Esophagus muscularis mucosa (tissue), 4 donors: ENCODE measurements around the gene SLC8A1. TPM values are rescaled to one million over a fixed set of nuclear protein-coding genes. Genes with fewer than 3 reads are reported as not detected.

Experiments
- DNase-seq: peaks from one replicate; pipeline ENCODE4 v3.0.0-alpha.2; 2017; ENCODE audit errors: extremely low spot score
- H3K27ac ChIP-seq, 4 donors: fragments of 200-600 bp; sonication (generic); replicated peaks in 1 of 4; 1 replicate in 3 of 4; 2 replicates in 1 of 4; pipeline ENCODE4 v1.5.1; 2016 to 2019; ENCODE audit warnings: mild to moderate bottlenecking in 1 of 4
- H3K27me3 ChIP-seq, 4 donors: fragments of 200-600 bp; sonication (generic); one replicate each; pipeline versions ENCODE4 v1.5.1 to v1.6.0; 2016 to 2019
- H3K36me3 ChIP-seq, 4 donors: fragments of 200-600 bp; sonication (generic); one replicate each; pipeline ENCODE4 v1.5.1; 2016 to 2019
- H3K4me1 ChIP-seq, 4 donors: fragments of 200-600 bp; sonication (generic); one replicate each; pipeline ENCODE4 v1.5.1; 2016 to 2019
- H3K4me3 ChIP-seq, 4 donors: fragments of 200-600 bp; sonication (generic); 1 replicate in 2 of 4; 2 replicates in 2 of 4; pipeline ENCODE4 v1.5.1; 2016 to 2019; ENCODE audit warnings: mild to moderate bottlenecking in 4 of 4, moderate library complexity in 1 of 4
- H3K9me3 ChIP-seq, 4 donors: fragments of 200-600 bp; sonication (generic); 1 replicate in 3 of 4; 2 replicates in 1 of 4; pipeline ENCODE4 v1.5.1; 2016 to 2019
- CTCF ChIP-seq, 3 experiments: fragments of 200-600 bp in 2 of 3; fragments of 450-650 bp in 1 of 3; sonication (generic) in 2 of 3; IDR thresholded peaks; one replicate each; pipeline ENCODE4 v1.5.1; 2017 to 2019; ENCODE audit warnings: antibody characterized with exemption in 3 of 3, mild to moderate bottlenecking in 2 of 3, moderate library complexity in 1 of 3
- EP300 ChIP-seq: sonication (generic); formaldehyde crosslinking; IDR thresholded peaks from one replicate; pipeline ENCODE4 v1.6.1; 2017; ENCODE audit warnings: antibody characterized with exemption
- POLR2A ChIP-seq: fragments of 450-650 bp; IDR thresholded peaks from one replicate; pipeline ENCODE4 v1.6.1; 2017; ENCODE audit warnings: antibody characterized with exemption, moderate library complexity, mild to moderate bottlenecking, low read depth
- POLR2AphosphoS5 ChIP-seq, 2 donors: sonication (generic); formaldehyde crosslinking; IDR thresholded peaks; one replicate each; pipeline ENCODE4 v1.6.1; 2017; ENCODE audit warnings: antibody characterized with exemption in 2 of 2
- WGBS: methylation state at CpG from one replicate; pipeline ENCODE4 v1.1.5; 2018; 5-methylcytosine and 5-hydroxymethylcytosine counted together
- intact Hi-C: fragments of 100-400 bp; cut with DNase I; formaldehyde crosslinking; loops from one replicate; pipeline ENCODE4 v1.15.1; 2023
- total RNA-seq, 4 donors: library from RNA; depleted of rRNA; stranded (reverse); fragments of >200 nt; gene quantifications; one replicate each; pipeline versions ENCODE4 v1.1.0 to v1.2.1, GENCODE V29; 2016

The SLC8A1 gene
- total RNA-seq, 4 donors from 2014 or later = 105 to 166 (median 157) TPM

- no peak for DNase-seq
- intact Hi-C loops = no loop called here
- Histone ChIP-seq H3K9me3 (no peaks in the 10 kb centered on the region), H3K36me3 (no peaks in the 10 kb centered on the region), H3K4me1 (peaks cover 37 to 62% (median 49%) of the 10 kb centered on the region in 4 donors), H3K4me3 (no peak overlapping the region), H3K27me3 (no peaks in the 10 kb centered on the region), H3K27ac (no peak overlapping the region)
- 94% methylated on average over 4 of the region's 4 CpGs for WGBS
- no peak for TF ChIP-seq POLR2AphosphoS5 (IDR thresholded peaks at IDR 0.05)
- no peak for TF ChIP-seq EP300
- TF ChIP-seq POLR2A = no peak
- no peak for TF ChIP-seq CTCF (IDR thresholded peaks at IDR 0.05)
Observed at GRCh38 chr2:40404517-40404916, 47.4 kb downstream of the SLC8A1 start.

GRCh38 chr2:40403233-40403836, 48.6 kb downstream of the SLC8A1 start:
- no peaks in the 10 kb centered on the region for H3K27me3 ChIP-seq
- H3K4me3 ChIP-seq = no peak overlapping the region
- H3K9me3 ChIP-seq = no peaks in the 10 kb centered on the region
- H3K4me1 ChIP-seq = peaks cover 38 to 60% (median 53%) of the 10 kb centered on the region in 4 donors
- intact Hi-C loops = no loop called here
- no peak for DNase-seq
- WGBS = 77% methylated on average over 4 of the region's 4 CpGs
- no peaks in the 10 kb centered on the region for H3K36me3 ChIP-seq
- H3K27ac ChIP-seq = peak overlapping the region in 3 of 4 donors; percentile 15 to 64 (median 20)
- TF ChIP-seq EP300 = no peak
- TF ChIP-seq POLR2AphosphoS5 (IDR thresholded peaks at IDR 0.05) = peak in 1 of 2 donors; percentile 75

GRCh38 chr2:40401896-40402295, 50.0 kb downstream of the SLC8A1 start:
- peaks cover 44 to 61% (median 52%) of the 10 kb centered on the region in 4 donors for H3K4me1 ChIP-seq
- no peaks in the 10 kb centered on the region for H3K36me3 ChIP-seq
- DNase-seq = no peak
- no peaks in the 10 kb centered on the region for H3K27me3 ChIP-seq
- WGBS = 83% methylated on average over 3 of the region's 3 CpGs
- no peak overlapping the region for H3K4me3 ChIP-seq
- no peaks in the 10 kb centered on the region for H3K9me3 ChIP-seq
- no peak overlapping the region for H3K27ac ChIP-seq
- intact Hi-C loops = no loop called here
- TF ChIP-seq EP300 (no peak), CTCF (IDR thresholded peaks at IDR 0.05) (no peak), POLR2A (no peak), POLR2AphosphoS5 (IDR thresholded peaks at IDR 0.05) (no peak)

- no peaks in the 10 kb centered on the region for H3K9me3 ChIP-seq
- intact Hi-C loops = no loop called here
- 41% methylated on average over 3 of the region's 3 CpGs for WGBS
- H3K4me3 ChIP-seq = no peak overlapping the region
- H3K27me3 ChIP-seq = no peaks in the 10 kb centered on the region
- peaks cover 50 to 63% (median 59%) of the 10 kb centered on the region in 4 donors for H3K4me1 ChIP-seq
- TF ChIP-seq POLR2AphosphoS5 (IDR thresholded peaks at IDR 0.05) (no peak), CTCF (IDR thresholded peaks at IDR 0.05) (no peak), EP300 (no peak), POLR2A (no peak)
- H3K36me3 ChIP-seq = no peaks in the 10 kb centered on the region
- peak overlapping the region in 1 of 4 donors; percentile 9 for H3K27ac ChIP-seq
- DNase-seq = no peak
Observed at GRCh38 chr2:40400336-40400953, 51.4 kb downstream of the SLC8A1 start.

- Histone ChIP-seq H3K27ac (no peak overlapping the region), H3K4me1 (peaks cover 49 to 61% (median 57%) of the 10 kb centered on the region in 4 donors), H3K4me3 (no peak overlapping the region), H3K9me3 (no peaks in the 10 kb centered on the region), H3K27me3 (no peaks in the 10 kb centered on the region), H3K36me3 (no peaks in the 10 kb centered on the region)
- TF ChIP-seq CTCF (IDR thresholded peaks at IDR 0.05) = no peak
- TF ChIP-seq POLR2A = no peak
- TF ChIP-seq POLR2AphosphoS5 (IDR thresholded peaks at IDR 0.05) = no peak
- TF ChIP-seq EP300 = no peak
- intact Hi-C loops = no loop called here
- 80% methylated on average over 1 of the region's 1 CpG for WGBS
- no peak for DNase-seq
Observed at GRCh38 chr2:40397765-40398164, 54.1 kb downstream of the SLC8A1 start.
